Effector memory CD8-positive, alpha-beta T cell (primary cell): ENCODE measurements around the gene CD33.

Experiments used
- ATAC-seq: fragments of 150-1000 bp; cut with Tn5 transposase; replicated peaks from 2 replicates; pipeline ENCODE4 v1.10.0; 2021; ENCODE audit warnings: mild to moderate bottlenecking, moderate library complexity
- DNase-seq, 3 experiments: peaks; one replicate each; pipeline ENCODE4 v3.0.0; 2021
- H3K27ac Mint-ChIP-seq, 2 donors: one replicate each; pipeline ENCODE4 v1.8.0; 2022; ENCODE audit warnings: mild to moderate bottlenecking in 2 of 2, mixed read lengths in 2 of 2, moderate library complexity in 2 of 2
- H3K27me3 Mint-ChIP-seq, 2 donors: one replicate each; pipeline ENCODE4 v1.8.0; 2022; ENCODE audit warnings: mixed read lengths in 2 of 2
- H3K36me3 Mint-ChIP-seq: one replicate; pipeline ENCODE4 v1.8.0; 2022; ENCODE audit warnings: mild to moderate bottlenecking, moderate library complexity, mixed read lengths; ENCODE audit not compliant: insufficient read depth
- H3K4me1 Mint-ChIP-seq, 2 donors: one replicate each; pipeline ENCODE4 v1.8.0; 2022; ENCODE audit warnings: low read depth in 2 of 2, mixed read lengths in 2 of 2
- H3K4me3 Mint-ChIP-seq, 2 donors: one replicate each; pipeline ENCODE4 v1.8.0; 2022; ENCODE audit warnings: mild to moderate bottlenecking in 2 of 2, mixed read lengths in 2 of 2, moderate library complexity in 2 of 2
- H3K9me3 Mint-ChIP-seq, 2 donors: one replicate each; pipeline ENCODE4 v1.8.0; 2022; ENCODE audit warnings: mixed read lengths in 2 of 2

The CD33 gene

DNA sequence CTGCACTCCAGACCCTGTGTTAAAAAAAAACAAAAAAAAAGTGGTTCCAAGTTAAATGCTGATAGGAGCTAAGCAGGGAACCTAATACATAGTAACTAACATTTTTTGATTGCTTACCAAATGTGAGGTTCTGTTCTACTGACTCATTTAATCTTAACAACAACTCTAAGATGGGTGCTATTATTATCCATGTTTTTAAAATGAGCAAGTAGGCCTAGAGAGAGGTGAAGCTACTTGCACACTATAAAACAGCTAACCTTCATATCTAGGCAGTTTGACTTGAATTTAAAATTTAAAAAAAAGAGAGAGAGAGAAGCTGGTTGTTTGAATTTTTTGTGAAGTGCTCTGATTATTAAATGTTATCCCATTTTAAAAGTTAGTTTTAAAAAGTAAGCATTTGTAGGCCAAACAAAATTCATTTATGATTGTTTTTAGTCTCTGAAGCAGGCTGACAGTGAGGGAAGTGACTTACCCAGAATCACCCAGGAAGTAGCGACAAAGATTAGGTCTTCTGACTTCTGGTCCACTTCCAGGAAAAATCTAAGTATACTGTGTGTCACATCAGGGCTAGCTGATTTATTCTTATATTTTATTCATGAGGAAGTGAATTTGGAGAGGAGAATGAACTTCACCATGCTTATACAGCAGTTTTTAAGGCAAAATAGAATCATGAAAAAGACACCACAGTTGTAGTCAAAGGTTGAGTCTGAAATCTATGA lies 28.4 kb downstream of the CD33 start:
- H3K27ac Mint-ChIP-seq = peak overlapping the region in 1 of 2 donors; percentile 17
- H3K4me3 Mint-ChIP-seq = no peak overlapping the region
- peaks cover 0 to 8% of the 10 kb centered on the region in 2 donors for H3K4me1 Mint-ChIP-seq
- no peak for DNase-seq
- no peaks in the 10 kb centered on the region for H3K36me3 Mint-ChIP-seq
- H3K27me3 Mint-ChIP-seq = peaks cover 5 to 40% of the 10 kb centered on the region in 2 donors
- no peaks in the 10 kb centered on the region for H3K9me3 Mint-ChIP-seq
- no peak for ATAC-seq

DNA sequence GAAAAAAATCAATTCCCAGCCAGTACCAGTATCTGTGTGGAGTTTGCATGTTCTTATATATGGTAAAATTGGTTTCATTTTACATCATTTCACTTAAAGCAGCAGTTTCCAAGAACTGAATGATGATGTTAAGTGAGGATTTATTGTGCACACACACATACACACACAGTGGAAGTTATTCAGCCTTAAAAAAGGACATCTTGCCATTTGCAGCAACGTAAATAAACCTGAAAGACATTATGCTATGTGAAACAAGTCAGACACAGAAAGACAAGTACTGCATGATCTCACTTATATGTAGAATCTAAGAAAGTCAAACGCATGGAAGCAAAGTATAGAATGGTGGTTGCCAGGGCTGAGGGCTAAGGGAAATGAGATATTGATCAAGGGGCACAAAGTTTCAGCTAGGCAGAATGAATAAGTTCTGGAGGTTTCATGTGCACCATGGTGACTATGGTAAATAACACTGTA lies 31.3 kb downstream of the CD33 start:
- no peak overlapping the region for H3K4me3 Mint-ChIP-seq
- H3K4me1 Mint-ChIP-seq = peaks cover 1 to 8% of the 10 kb centered on the region in 2 donors
- H3K27ac Mint-ChIP-seq = no peak overlapping the region
- H3K9me3 Mint-ChIP-seq = no peaks in the 10 kb centered on the region
- H3K27me3 Mint-ChIP-seq = peaks cover 14 to 46% of the 10 kb centered on the region in 2 donors
- DNase-seq (no peak), ATAC-seq (no peak)
- no peaks in the 10 kb centered on the region for H3K36me3 Mint-ChIP-seq

DNA sequence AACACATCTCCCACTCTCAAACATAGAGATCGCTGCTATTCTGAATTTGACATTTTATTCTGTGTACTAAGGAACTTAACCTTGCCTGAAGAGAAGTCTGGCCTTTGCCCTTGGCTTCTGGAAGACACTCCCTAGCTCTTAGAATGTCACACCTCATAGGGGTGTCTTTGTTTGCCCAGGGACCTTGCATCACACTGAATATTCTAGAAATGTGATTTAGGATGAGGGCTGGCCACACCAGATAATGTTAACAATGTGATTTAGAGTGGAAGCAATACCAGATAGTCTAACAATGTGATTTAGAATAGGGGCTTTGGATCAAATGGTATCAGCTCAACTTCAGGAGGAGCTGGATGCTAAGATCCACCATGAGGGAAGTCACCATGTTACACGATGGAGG lies 32.6 kb downstream of the CD33 start:
- Mint-ChIP-seq H3K36me3 (no peaks in the 10 kb centered on the region), H3K4me1 (peaks cover 1 to 8% of the 10 kb centered on the region in 2 donors), H3K27me3 (peaks cover 23 to 43% of the 10 kb centered on the region in 2 donors), H3K4me3 (no peak overlapping the region), H3K9me3 (no peaks in the 10 kb centered on the region), H3K27ac (no peak overlapping the region)
- no peak for DNase-seq
- ATAC-seq = no peak

DNA sequence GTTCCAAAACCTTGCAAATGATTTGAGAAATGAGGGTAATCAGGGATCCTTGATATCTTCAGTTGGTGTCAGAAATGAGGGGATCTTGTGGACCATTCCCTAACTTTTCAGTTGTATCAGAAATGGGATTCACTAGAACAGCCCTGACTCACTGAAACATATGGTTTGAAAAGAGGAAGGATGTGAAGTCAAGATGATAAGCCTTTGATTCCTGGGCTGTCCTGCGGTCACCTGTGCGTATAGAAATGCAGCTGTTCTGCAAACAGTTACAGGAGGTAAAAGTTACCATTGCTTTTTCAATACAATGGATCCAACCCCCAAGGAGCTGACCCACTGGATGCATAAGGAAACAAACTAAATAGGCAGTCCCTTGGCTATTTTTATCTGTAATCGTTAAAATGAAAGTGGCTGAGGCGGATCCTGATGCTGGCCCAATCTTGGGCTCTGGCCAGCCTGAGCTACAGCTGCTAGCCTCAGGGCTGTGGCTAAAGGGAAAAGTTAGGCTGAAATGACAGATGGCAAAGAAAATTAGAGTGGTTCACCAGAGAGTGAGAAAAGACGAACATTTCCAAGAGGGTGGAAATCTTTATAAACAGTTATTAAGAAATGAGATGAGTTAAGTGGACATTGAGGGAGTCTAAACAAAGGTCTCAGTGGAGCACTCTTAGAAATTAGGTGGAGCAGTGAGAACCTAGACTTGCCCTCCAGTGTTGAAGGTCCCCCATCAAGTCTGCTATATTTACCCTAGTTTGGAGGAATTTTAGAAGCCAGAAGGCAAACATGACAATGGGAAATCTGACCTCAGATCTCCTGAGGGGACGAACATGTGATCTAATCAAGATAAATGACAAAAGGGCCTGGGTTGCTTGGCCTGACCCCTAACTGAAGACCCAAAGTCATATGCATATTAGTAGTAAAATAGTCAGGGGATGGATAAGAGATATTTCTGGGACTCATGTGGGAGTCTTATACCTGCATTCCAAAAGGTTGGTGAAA lies 33.6 kb downstream of the CD33 start:
- H3K36me3 Mint-ChIP-seq = no peaks in the 10 kb centered on the region
- H3K9me3 Mint-ChIP-seq = no peaks in the 10 kb centered on the region
- DNase-seq (no peak), ATAC-seq (no peak)
- no peak overlapping the region for H3K27ac Mint-ChIP-seq
- H3K4me3 Mint-ChIP-seq = no peak overlapping the region
- peaks cover 26 to 41% of the 10 kb centered on the region in 2 donors for H3K27me3 Mint-ChIP-seq
- H3K4me1 Mint-ChIP-seq = peaks cover 1 to 3% of the 10 kb centered on the region in 2 donors

DNA sequence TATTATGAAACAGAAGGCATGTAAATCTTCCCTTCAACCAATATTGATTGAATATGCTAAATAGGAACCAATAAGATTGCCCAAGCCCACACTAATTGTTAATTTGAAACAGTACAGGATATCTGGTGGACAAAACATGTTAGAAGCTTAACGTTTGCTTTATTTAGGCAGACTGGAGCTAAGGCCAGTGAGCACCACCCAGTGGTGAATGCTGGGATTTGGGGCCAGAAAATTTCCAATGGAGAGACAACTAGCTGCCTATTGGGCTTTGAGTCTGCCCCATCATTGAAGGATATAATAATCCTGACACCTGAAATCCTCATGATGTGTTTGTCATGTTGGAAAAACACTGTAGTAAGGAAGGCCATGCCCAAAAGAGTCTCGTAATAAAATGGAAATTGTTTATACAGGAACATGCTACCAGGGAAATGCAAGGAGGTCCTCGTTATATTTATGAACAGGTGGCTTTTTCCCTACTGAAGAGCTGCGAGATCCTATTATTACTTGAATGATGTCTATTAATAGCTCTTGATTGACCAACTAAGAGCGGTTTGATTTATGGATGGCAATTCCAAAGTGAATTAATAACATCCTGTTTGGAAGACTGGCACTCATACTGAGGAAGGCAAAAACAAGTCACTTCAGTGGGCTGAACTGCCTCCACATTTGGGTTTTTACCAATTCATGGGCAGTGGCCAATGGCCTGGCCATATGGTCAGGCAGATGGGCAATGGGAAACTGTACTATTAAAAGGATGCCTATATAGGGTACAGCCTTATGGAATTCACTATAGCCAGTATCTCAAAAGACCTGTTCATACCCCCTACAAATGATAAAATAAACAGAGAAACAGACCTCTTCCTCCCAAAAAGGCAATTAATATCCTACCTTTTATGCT lies 34.7 kb downstream of the CD33 start:
- no peak for ATAC-seq

DNA sequence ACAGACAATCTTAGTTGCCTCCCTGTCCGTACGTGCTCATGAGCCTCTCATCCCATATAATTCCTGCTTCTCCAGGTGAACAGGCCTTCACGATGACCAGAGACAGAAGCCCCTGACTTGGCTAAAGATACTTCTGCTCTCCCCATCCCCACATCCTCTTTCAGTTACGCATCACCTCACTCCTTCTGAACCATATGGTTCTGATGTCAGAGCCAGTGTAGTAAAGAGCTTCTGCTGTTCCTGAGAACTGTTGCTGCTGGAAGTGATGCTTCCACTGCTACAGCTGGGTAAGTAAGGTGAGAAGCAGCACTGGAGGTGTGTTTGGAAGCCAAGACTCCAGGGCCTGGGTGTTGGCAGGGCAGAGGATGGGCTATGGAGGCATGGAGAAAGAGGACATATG lies 38.9 kb downstream of the CD33 start:
- peaks cover 30 to 45% of the 10 kb centered on the region in 2 donors for H3K27me3 Mint-ChIP-seq
- H3K9me3 Mint-ChIP-seq = no peaks in the 10 kb centered on the region
- H3K4me1 Mint-ChIP-seq = no peaks in the 10 kb centered on the region
- peaks cover 5% of the 10 kb centered on the region for H3K36me3 Mint-ChIP-seq
- DNase-seq (no peak), ATAC-seq (no peak)
- H3K4me3 Mint-ChIP-seq = no peak overlapping the region
- no peak overlapping the region for H3K27ac Mint-ChIP-seq

More for the DNA sequence above, 34.7 kb downstream of the CD33 start:
- peak in 2 of 3 experiments; percentile 5 to 42 for DNase-seq
- no peak overlapping the region for H3K27ac Mint-ChIP-seq
- peaks cover 0 to 1% of the 10 kb centered on the region in 2 donors for H3K4me1 Mint-ChIP-seq
- no peaks in the 10 kb centered on the region for H3K9me3 Mint-ChIP-seq
- no peaks in the 10 kb centered on the region for H3K36me3 Mint-ChIP-seq
- no peak overlapping the region for H3K4me3 Mint-ChIP-seq
- peaks cover 37 to 52% of the 10 kb centered on the region in 2 donors for H3K27me3 Mint-ChIP-seq

DNA sequence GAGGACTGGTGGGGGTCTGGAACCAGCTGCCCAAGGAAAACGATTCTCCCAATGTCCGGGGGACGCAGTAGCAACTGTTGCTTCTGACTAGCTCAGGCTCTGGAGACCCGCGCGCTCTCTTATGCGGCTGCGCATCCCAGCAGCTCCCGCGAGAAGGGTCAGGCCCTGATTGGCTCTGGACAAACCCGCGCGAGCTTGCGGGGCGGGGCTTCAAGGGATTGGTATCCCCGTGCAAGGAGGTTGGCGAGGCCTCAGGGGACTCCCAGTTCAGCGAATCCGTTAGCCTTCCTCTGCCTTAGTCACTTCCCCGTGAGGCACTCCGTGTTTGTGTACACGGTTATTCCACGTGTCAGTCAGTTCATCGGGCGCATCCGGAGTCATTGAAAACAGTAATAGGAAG lies 46.2 kb downstream of the CD33 start:
- DNase-seq = no peak
- Mint-ChIP-seq H3K9me3 (no peaks in the 10 kb centered on the region), H3K4me3 (no peak overlapping the region), H3K4me1 (peaks cover 9 to 27% of the 10 kb centered on the region in 2 donors), H3K27ac (peak overlapping the region in 1 of 2 donors; percentile 89), H3K36me3 (peaks cover 2% of the 10 kb centered on the region), H3K27me3 (peaks cover 6 to 25% of the 10 kb centered on the region in 2 donors)
- no peak for ATAC-seq

DNA sequence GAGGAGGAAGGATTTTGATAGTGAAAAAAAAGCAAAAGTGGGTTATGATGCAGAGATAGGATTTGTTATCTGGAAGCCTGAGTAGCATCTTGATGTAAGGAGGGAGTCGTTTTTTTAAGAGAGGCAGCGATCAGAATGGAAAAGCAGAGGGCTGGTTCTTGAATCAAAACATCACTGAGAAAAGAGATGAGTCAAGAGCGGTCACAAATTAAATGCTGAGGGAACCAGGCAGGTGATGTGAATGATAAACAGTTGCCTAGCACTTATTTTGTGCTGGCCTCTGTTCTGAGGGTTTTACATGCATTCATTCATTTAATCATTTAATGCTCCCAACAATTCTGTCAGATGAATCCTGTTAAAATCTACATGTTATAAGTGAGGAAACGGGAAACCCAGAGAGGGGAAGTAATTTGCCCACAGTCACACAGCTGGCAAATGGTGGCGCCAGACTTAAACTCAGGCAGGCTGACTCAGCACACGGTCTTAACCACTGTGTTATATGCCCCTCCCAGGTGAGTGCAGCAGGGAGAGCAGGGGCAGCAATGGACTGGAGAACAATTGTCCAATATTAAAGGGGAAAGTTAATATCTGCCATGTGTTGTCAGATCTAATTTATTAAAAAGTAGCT lies 47.4 kb downstream of the CD33 start:
- peak overlapping the region; percentile 33 to 89 for H3K27ac Mint-ChIP-seq
- no peaks in the 10 kb centered on the region for H3K9me3 Mint-ChIP-seq
- H3K4me1 Mint-ChIP-seq = peaks cover 9 to 27% of the 10 kb centered on the region in 2 donors
- H3K36me3 Mint-ChIP-seq = peaks cover 2% of the 10 kb centered on the region
- peak overlapping the region in 1 of 2 donors; percentile 61 for H3K4me3 Mint-ChIP-seq
- H3K27me3 Mint-ChIP-seq = peaks cover 7 to 33% of the 10 kb centered on the region in 2 donors
- ATAC-seq (peak; percentile 43), DNase-seq (peak in 1 of 3 experiments; percentile 48)

DNA sequence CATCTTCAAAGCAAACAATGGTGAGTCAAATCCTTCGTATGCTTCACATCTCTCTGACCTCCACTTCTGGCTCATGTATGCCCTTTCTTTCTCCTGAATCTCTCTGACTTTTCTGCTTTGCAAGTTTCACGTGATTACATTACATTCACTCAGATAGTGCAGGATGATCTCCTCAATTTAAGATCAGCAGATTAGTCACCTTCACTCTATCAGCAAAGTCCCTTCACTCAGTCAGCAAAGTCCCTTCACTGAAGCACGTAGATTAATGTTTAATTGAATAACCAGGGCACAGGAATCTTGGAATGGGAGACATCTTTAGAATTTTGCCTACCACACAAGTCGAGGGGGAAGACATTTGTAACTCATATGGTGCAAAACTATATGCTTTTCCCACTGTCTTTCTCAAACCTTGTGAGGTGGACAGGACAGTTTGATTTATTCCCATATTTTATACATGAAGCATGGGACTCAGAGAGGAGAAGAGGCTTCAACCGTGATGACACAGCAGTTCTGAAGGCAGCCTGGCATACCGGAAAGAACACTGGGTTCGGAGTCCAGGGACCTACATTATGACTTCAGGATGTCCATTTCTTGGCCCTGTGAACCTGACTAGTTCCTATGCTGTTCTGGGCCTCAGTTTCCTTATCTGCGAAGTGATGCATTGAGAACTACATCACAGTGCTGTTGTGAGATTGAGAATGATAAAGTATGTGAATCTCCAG lies 49.3 kb downstream of the CD33 start:
- Mint-ChIP-seq H3K27ac (peak overlapping the region in 1 of 2 donors; percentile 25), H3K4me1 (peaks cover 9 to 27% of the 10 kb centered on the region in 2 donors), H3K9me3 (no peaks in the 10 kb centered on the region), H3K4me3 (peak overlapping the region in 1 of 2 donors; percentile 40), H3K27me3 (peaks cover 13 to 52% of the 10 kb centered on the region in 2 donors), H3K36me3 (peaks cover 2% of the 10 kb centered on the region)
- ATAC-seq (no peak), DNase-seq (no peak)

DNA sequence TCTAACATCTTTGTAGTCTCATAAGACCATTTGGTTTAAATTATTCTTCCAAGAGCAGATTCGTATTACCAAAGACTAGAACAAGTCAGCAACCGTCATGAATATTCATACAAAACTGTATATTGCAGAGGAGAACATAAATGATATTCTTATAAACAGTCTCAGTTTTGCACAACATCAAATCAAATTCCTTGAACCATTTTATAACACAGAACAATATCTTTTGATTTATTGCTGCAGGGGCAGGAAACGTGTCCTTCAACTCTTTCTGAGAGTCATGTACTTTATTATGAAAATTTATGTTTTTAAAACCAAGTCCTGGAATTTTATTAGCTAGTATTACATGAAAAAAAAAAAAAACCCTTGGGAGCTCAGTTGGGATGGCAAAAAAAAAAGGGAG lies 52.2 kb downstream of the CD33 start:
- no peak overlapping the region for H3K27ac Mint-ChIP-seq
- H3K27me3 Mint-ChIP-seq = peaks cover 23 to 64% of the 10 kb centered on the region in 2 donors
- no peaks in the 10 kb centered on the region for H3K36me3 Mint-ChIP-seq
- ATAC-seq = no peak
- no peak for DNase-seq
- peaks cover 5 to 14% of the 10 kb centered on the region in 2 donors for H3K4me1 Mint-ChIP-seq
- no peaks in the 10 kb centered on the region for H3K9me3 Mint-ChIP-seq
- no peak overlapping the region for H3K4me3 Mint-ChIP-seq

DNA sequence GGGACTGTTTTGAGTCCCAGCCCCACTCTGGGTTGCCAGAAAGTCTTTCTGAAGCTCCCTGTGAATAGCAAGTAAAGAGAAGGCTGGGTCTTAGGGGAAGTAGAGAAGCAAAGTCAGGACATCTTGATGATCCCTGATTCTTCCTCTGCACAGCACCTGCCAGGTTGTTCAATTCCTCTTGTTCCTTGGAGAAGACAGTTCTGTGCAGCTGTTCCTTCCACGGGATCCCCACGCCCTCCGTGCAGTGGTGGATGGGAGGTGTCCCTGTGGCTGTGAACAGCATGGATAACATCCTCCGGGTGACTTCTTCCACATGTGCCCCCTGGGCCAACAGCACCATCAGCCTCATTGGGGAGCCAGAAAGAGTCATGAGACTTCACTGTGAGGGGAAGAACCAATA lies 57.5 kb downstream of the CD33 start:
- Mint-ChIP-seq H3K27ac (no peak overlapping the region), H3K9me3 (no peaks in the 10 kb centered on the region), H3K4me3 (no peak overlapping the region), H3K27me3 (peaks cover 23 to 54% of the 10 kb centered on the region in 2 donors), H3K4me1 (no peaks in the 10 kb centered on the region), H3K36me3 (no peaks in the 10 kb centered on the region)
- no peak for DNase-seq
- no peak for ATAC-seq

DNA sequence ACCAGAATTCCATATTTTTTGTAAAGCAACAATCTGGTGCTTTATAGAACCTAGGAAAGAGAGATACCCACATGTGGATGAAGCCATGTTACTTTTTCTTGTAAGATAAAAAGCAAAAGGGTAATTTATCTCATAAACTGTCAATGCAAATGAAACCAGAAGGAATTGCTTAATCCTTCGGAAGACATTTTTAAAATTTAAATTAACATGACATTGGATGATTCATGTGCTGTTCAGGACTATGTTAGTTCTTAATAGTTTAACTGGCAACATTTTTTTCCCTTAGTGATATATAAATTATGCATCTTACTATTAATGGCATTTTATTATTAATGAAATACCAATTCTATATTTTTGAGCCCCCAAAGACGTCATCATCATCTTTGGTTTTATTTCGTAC lies 60.8 kb downstream of the CD33 start:
- Mint-ChIP-seq H3K9me3 (no peaks in the 10 kb centered on the region), H3K4me3 (no peak overlapping the region), H3K4me1 (no peaks in the 10 kb centered on the region), H3K27ac (no peak overlapping the region), H3K36me3 (no peaks in the 10 kb centered on the region), H3K27me3 (peaks cover 17 to 30% of the 10 kb centered on the region in 2 donors)
- ATAC-seq (no peak), DNase-seq (no peak)
